WTC11 (cell line): Measurements from ENCODE around the gene SLC39A6. TPM values are rescaled to one million over a fixed set of nuclear protein-coding genes. Genes with fewer than 3 reads are reported as not detected.

ENCODE experiments used
- ATAC-seq: fragments of 200-7000 bp; cut with Tn5 transposase; 2 replicates; pipeline ENCODE4 v1.10.0; 2021; ENCODE audit warnings: mild to moderate bottlenecking, moderate library complexity
- CTCF ChIA-PET: fragments of 300-600 bp; sonication (Branson Sonifier 250); formaldehyde crosslinking; loops from one replicate; lab custom pipeline; 2021; ENCODE audit warnings: antibody characterized with exemption; lab: Charles Lee
- POLR2A ChIA-PET: fragments of 350-600 bp; sonication (Branson Sonifier 250); formaldehyde crosslinking; loops from one replicate; lab custom pipeline; 2021; ENCODE audit warnings: antibody characterized with exemption; lab: Charles Lee
- DNase-seq: peaks from one replicate; pipeline ENCODE4 v3.0.0; 2021; ENCODE audit warnings: low spot score
- H3K27ac Mint-ChIP-seq: 2 replicates; pipeline ENCODE4 v1.8.0; 2021; ENCODE audit warnings: mixed read lengths
- H3K27me3 Mint-ChIP-seq: 2 replicates; pipeline ENCODE4 v1.8.0; 2021; ENCODE audit warnings: low read depth, mild to moderate bottlenecking, moderate library complexity, mixed read lengths
- H3K36me3 Mint-ChIP-seq: 2 replicates; pipeline ENCODE4 v1.8.0; 2021; ENCODE audit warnings: mixed read lengths
- H3K4me1 Mint-ChIP-seq: 2 replicates; pipeline ENCODE4 v1.8.0; 2022; ENCODE audit warnings: mixed read lengths
- H3K4me3 Mint-ChIP-seq: 2 replicates; pipeline ENCODE4 v1.8.0; 2021; ENCODE audit warnings: mild to moderate bottlenecking, moderate library complexity, mixed read lengths
- H3K9me3 Mint-ChIP-seq: 2 replicates; pipeline ENCODE4 v1.8.0; 2021; ENCODE audit warnings: mixed read lengths
- CDX4 ChIP-seq: fragments of 250-450 bp; sonication (Bioruptor Pico); IDR thresholded peaks from 2 replicates; pipeline ENCODE4 v1.9.0; 2021; ENCODE audit warnings: moderate library complexity, mild to moderate bottlenecking, inconsistent platforms, borderline replicate concordance
- CREB1 ChIP-seq: sonication (generic); formaldehyde crosslinking; IDR thresholded peaks from 2 replicates; pipeline ENCODE4 v1.8.0; 2023; ENCODE audit warnings: mild to moderate bottlenecking, missing genetic modification reagents
- ELF4 ChIP-seq: sonication (generic); formaldehyde crosslinking; IDR thresholded peaks from 2 replicates; pipeline ENCODE4 v1.8.1; 2022; ENCODE audit warnings: low read depth, mild to moderate bottlenecking, moderate library complexity, missing genetic modification reagents
- ERG ChIP-seq: fragments of 250-450 bp; sonication (Bioruptor Pico); IDR thresholded peaks from 2 replicates; pipeline ENCODE4 v1.8.0; 2021; ENCODE audit warnings: mild to moderate bottlenecking
- GABPB1 ChIP-seq: sonication (generic); formaldehyde crosslinking; IDR thresholded peaks from 2 replicates; pipeline ENCODE4 v1.8.1; 2023; ENCODE audit warnings: mild to moderate bottlenecking, missing genetic modification reagents
- HMGA2 ChIP-seq: fragments of 250-450 bp; sonication (Bioruptor Pico); IDR thresholded peaks from 2 replicates; pipeline ENCODE4 v1.4.0; 2021; ENCODE audit warnings: mild to moderate bottlenecking, moderate library complexity
- JAZF1 ChIP-seq: fragments of 250-450 bp; sonication (Bioruptor Pico); IDR thresholded peaks from 2 replicates; pipeline ENCODE4 v1.9.0; 2021; ENCODE audit warnings: moderate library complexity, mild to moderate bottlenecking, inconsistent platforms
- JUN ChIP-seq: sonication (generic); formaldehyde crosslinking; IDR thresholded peaks from 2 replicates; pipeline ENCODE4 v1.8.0; 2023; ENCODE audit warnings: mild to moderate bottlenecking, missing genetic modification reagents
- MXD4 ChIP-seq: fragments of 250-450 bp; sonication (Bioruptor Pico); IDR thresholded peaks from 2 replicates; pipeline ENCODE4 v1.8.0; 2021; ENCODE audit warnings: mild to moderate bottlenecking, moderate library complexity, borderline replicate concordance
- NR2C2 ChIP-seq: sonication (generic); formaldehyde crosslinking; IDR thresholded peaks from 2 replicates; pipeline ENCODE4 v1.8.0; 2022; ENCODE audit warnings: mild to moderate bottlenecking, missing genetic modification reagents
- PRDM15 ChIP-seq: sonication (generic); formaldehyde crosslinking; IDR thresholded peaks from 2 replicates; pipeline ENCODE4 v1.8.0; 2022; ENCODE audit warnings: missing genetic modification reagents
- PRRX2 ChIP-seq: fragments of 250-450 bp; sonication (Bioruptor Pico); IDR thresholded peaks from 2 replicates; pipeline ENCODE4 v1.8.0; 2021; ENCODE audit warnings: mild to moderate bottlenecking
- SMAD4 ChIP-seq: sonication (generic); formaldehyde crosslinking; IDR thresholded peaks from 2 replicates; pipeline ENCODE4 v1.8.0; 2022; ENCODE audit warnings: mild to moderate bottlenecking, missing genetic modification reagents
- SP1 ChIP-seq: sonication (generic); formaldehyde crosslinking; conservative IDR thresholded peaks from 2 replicates; pipeline ENCODE4 v1.8.1; 2022; ENCODE audit warnings: missing genetic modification reagents
- STAT6 ChIP-seq: sonication (generic); formaldehyde crosslinking; conservative IDR thresholded peaks from 2 replicates; pipeline ENCODE4 v1.8.1; 2023; ENCODE audit warnings: mild to moderate bottlenecking, low read depth, missing genetic modification reagents, moderate library complexity
- TEAD4 ChIP-seq: sonication (generic); formaldehyde crosslinking; IDR thresholded peaks from 2 replicates; pipeline ENCODE4 v1.8.0; 2022; ENCODE audit warnings: mild to moderate bottlenecking, missing genetic modification reagents
- USF2 ChIP-seq: sonication (generic); formaldehyde crosslinking; IDR thresholded peaks from 2 replicates; pipeline ENCODE4 v1.8.1; 2023; ENCODE audit warnings: mild to moderate bottlenecking, missing genetic modification reagents, moderate library complexity
- ZBTB43 ChIP-seq: sonication (generic); formaldehyde crosslinking; IDR thresholded peaks from 2 replicates; pipeline ENCODE4 v1.8.1; 2023; ENCODE audit warnings: mild to moderate bottlenecking, missing genetic modification reagents
- ZNF512 ChIP-seq: sonication (generic); formaldehyde crosslinking; IDR thresholded peaks from 2 replicates; pipeline ENCODE4 v1.8.1; 2022; ENCODE audit warnings: missing genetic modification reagents, borderline replicate concordance
- ZSCAN18 ChIP-seq: fragments of 250-450 bp; sonication (Bioruptor Pico); IDR thresholded peaks from 2 replicates; pipeline ENCODE4 v2.1.2; 2022; ENCODE audit warnings: mild to moderate bottlenecking, moderate library complexity
- total RNA-seq: library from RNA; stranded (reverse); gene quantifications from 3 replicates; pipeline ENCODE4 v1.2.3, GENCODE V29; 2021

The SLC39A6 gene
- total RNA-seq, 1 experiment from 2014 or later, result 29.2 TPM

GRCh38 chr18:36132756-36133155 lies 3.6 kb upstream of the SLC39A6 start:
- Mint-ChIP-seq H3K27ac (peak overlapping the region; percentile 62), H3K36me3 (peaks cover 29% of the 10 kb centered on the region), H3K4me3 (no peak overlapping the region), H3K9me3 (no peaks in the 10 kb centered on the region), H3K4me1 (peaks cover 33% of the 10 kb centered on the region), H3K27me3 (no peaks in the 10 kb centered on the region)
- ATAC-seq (no peak), DNase-seq (no peak)
- TF ChIP-seq STAT6 (CRISPR knock-in tag), result no peak
- no peak for TF ChIP-seq HMGA2 (CRISPR knock-in tag)
- TF ChIP-seq JUN, result no peak
- TF ChIP-seq ZBTB43 (CRISPR knock-in tag), result no peak
- TF ChIP-seq ZNF512, result no peak
- TF ChIP-seq SMAD4 (CRISPR knock-in tag), result no peak
- no peak for TF ChIP-seq ZSCAN18 (CRISPR knock-in tag)
- no peak for TF ChIP-seq SP1 (CRISPR knock-in tag)
- TF ChIP-seq NR2C2 (CRISPR knock-in tag), result no peak
- no peak for TF ChIP-seq GABPB1 (CRISPR knock-in tag)
- no peak for TF ChIP-seq MXD4
- no peak for TF ChIP-seq ERG (CRISPR knock-in tag)
- ChIA-PET POLR2A (interaction anchor here (0.7 kb wide), 1 partner anchor 56 kb away, joined by 5 read pairs; no protein-coding TSS in a partner anchor), CTCF (no interaction called here)

GRCh38 chr18:36131692-36132483 lies 2.7 kb upstream of the SLC39A6 start:
- peaks cover 21% of the 10 kb centered on the region for H3K36me3 Mint-ChIP-seq
- ChIA-PET POLR2A (no interaction called here), CTCF (interaction anchor here (0.6 kb wide), 1 partner anchor 66 kb away, joined by 3 read pairs; no protein-coding TSS in a partner anchor)
- peaks cover 36% of the 10 kb centered on the region for H3K4me1 Mint-ChIP-seq
- no peak overlapping the region for H3K27ac Mint-ChIP-seq
- DNase-seq, result no peak
- no peaks in the 10 kb centered on the region for H3K27me3 Mint-ChIP-seq
- no peaks in the 10 kb centered on the region for H3K9me3 Mint-ChIP-seq
- no peak for ATAC-seq
- H3K4me3 Mint-ChIP-seq, result peak overlapping the region; percentile 95
- TF ChIP-seq CREB1 (CRISPR knock-in tag) (no peak), CDX4 (CRISPR knock-in tag) (no peak), PRDM15 (no peak), USF2 (CRISPR knock-in tag) (no peak), TEAD4 (CRISPR knock-in tag) (no peak), ELF4 (CRISPR knock-in tag) (no peak), JAZF1 (CRISPR knock-in tag) (no peak), PRRX2 (CRISPR knock-in tag) (no peak)
